PC-9 (cell line): Measurements from ENCODE around the gene LGR6. TPM values are rescaled to one million over a fixed set of nuclear protein-coding genes. Genes with fewer than 3 reads are reported as not detected.

ENCODE experiments used
- BruUV-seq: library from RNA; stranded (reverse); fragments of 400-500 nt; replicated peaks from 2 replicates; lab custom pipeline; 2021; lab: Mats Ljungman, UMichigan
- CTCF ChIA-PET: fragments of 300-600 bp; sonication (Branson Sonifier 250); formaldehyde crosslinking; loops from one replicate; lab custom pipeline; 2022; ENCODE audit warnings: antibody characterized with exemption; lab: Charles Lee
- POLR2A ChIA-PET: fragments of 300-600 bp; sonication (Branson Sonifier 250); formaldehyde crosslinking; loops from one replicate; lab custom pipeline; 2022; ENCODE audit warnings: antibody characterized with exemption; ENCODE audit not compliant: unreplicated experiment; lab: Charles Lee
- DNase-seq, 2 experiments: peaks; one replicate each; pipeline versions ENCODE4 v3.0.0 to v3.0.0-alpha.2; 2015 to 2022; ENCODE audit warnings: mixed read lengths in 1 of 2
- H2AFZ ChIP-seq: fragments of 200-600 bp; sonication (generic); 2 replicates; pipeline ENCODE4 v1.8.1; 2017; ENCODE audit warnings: antibody characterized with exemption
- H3F3A ChIP-seq: fragments of 200-600 bp; sonication (generic); 2 replicates; pipeline ENCODE4 v1.8.1; 2017; ENCODE audit warnings: antibody characterized with exemption, mild to moderate bottlenecking, low read depth; ENCODE audit not compliant: insufficient read depth
- H3K27ac ChIP-seq: fragments of 200-600 bp; sonication (generic); 2 replicates; pipeline ENCODE4 v1.6.1; 2016; ENCODE audit warnings: mixed run types
- H3K27me3 ChIP-seq: fragments of 200-600 bp; sonication (generic); 2 replicates; pipeline ENCODE4 v1.6.1; 2016; ENCODE audit warnings: low read depth, mixed run types; ENCODE audit not compliant: insufficient read depth
- H3K36me3 ChIP-seq: fragments of 200-600 bp; sonication (generic); 2 replicates; pipeline ENCODE4 v1.6.1; 2016; ENCODE audit warnings: low read depth, mixed run types
- H3K4me1 ChIP-seq: fragments of 200-600 bp; sonication (generic); replicated peaks from 2 replicates; pipeline ENCODE4 v1.6.1; 2016; ENCODE audit warnings: mixed run types; ENCODE audit not compliant: insufficient read depth
- H3K4me2 ChIP-seq: fragments of 200-600 bp; sonication (generic); 2 replicates; pipeline ENCODE4 v1.6.1; 2017; ENCODE audit warnings: mixed run types
- H3K4me3 ChIP-seq: fragments of 200-600 bp; sonication (generic); 2 replicates; pipeline ENCODE4 v1.6.1; 2016; ENCODE audit warnings: mixed run types
- H3K79me2 ChIP-seq: fragments of 200-600 bp; sonication (generic); 2 replicates; pipeline ENCODE4 v1.6.1; 2017; ENCODE audit warnings: low read depth, mixed run types
- H3K9me2 ChIP-seq: fragments of 200-600 bp; sonication (generic); 2 replicates; pipeline ENCODE4 v1.8.1; 2017; ENCODE audit warnings: mild to moderate bottlenecking; ENCODE audit not compliant: insufficient read depth
- H3K9me3 ChIP-seq: fragments of 200-600 bp; sonication (generic); 2 replicates; pipeline ENCODE4 v1.8.1; 2016; ENCODE audit warnings: low read depth; ENCODE audit not compliant: insufficient read depth
- H4K20me1 ChIP-seq: fragments of 200-600 bp; sonication (generic); 2 replicates; pipeline ENCODE4 v1.8.1; 2017; ENCODE audit not compliant: insufficient read depth
- CTCF ChIP-seq: fragments of 200-600 bp; sonication (generic); conservative IDR thresholded peaks from 2 replicates; pipeline ENCODE4 v1.6.1; 2017; ENCODE audit warnings: mixed run types, antibody characterized with exemption, mild to moderate bottlenecking, moderate library complexity
- EZH2 ChIP-seq: fragments of 200-600 bp; sonication (generic); IDR thresholded peaks from 2 replicates; pipeline ENCODE4 v1.8.0; 2017; ENCODE audit warnings: antibody characterized with exemption, low read depth
- intact Hi-C: fragments of 100-400 bp; cut with micrococcal nuclease; formaldehyde crosslinking; loops from one replicate; pipeline ENCODE4 v1.10.0; 2022; ENCODE audit not compliant: unreplicated experiment
- total RNA-seq: library from RNA; stranded (reverse); gene quantifications from 2 replicates; pipeline ENCODE4 v1.2.3, GENCODE V29; 2021

The LGR6 gene
- total RNA-seq, 1 experiment from 2014 or later: 5.6 TPM

GRCh38 chr1:202283991-202284390 lies 90.4 kb downstream of the LGR6 start:
- Histone ChIP-seq H2AFZ (no peak overlapping the region), H3K27ac (peak overlapping the region; percentile 39; the same call in 1 of the 2 replicates), H3K36me3 (no peaks in the 10 kb centered on the region), H3K9me2 (no peaks in the 10 kb centered on the region), H3K4me3 (no peak overlapping the region), H3K27me3 (no peaks in the 10 kb centered on the region), H3K4me2 (peak overlapping the region; percentile 57), H3K4me1 (peaks cover 39% of the 10 kb centered on the region), H3K9me3 (no peaks in the 10 kb centered on the region), H4K20me1 (no peaks in the 10 kb centered on the region), H3F3A (peaks cover 15% of the 10 kb centered on the region), H3K79me2 (no peaks in the 10 kb centered on the region)
- no TSS peak for BruUV-seq
- peak; percentile 20 to 42 for DNase-seq
- intact Hi-C loops: loop anchor here (1.0 to 2.0 kb wide), 3 partner anchors 8 to 84 kb away; no protein-coding TSS in a partner anchor
- ChIA-PET CTCF (interaction anchor here (1.2 kb wide), 1 partner anchor 91 kb away, joined by 4 read pairs; the partner anchor contains the start of gene LGR6), POLR2A (interaction anchor here (0.6 kb wide), 2 partner anchors 8 to 723 kb away, joined by 5 to 7 read pairs; partner anchors contain the start of gene TMEM183A)
- TF ChIP-seq CTCF (no peak), EZH2 (no peak)

DNA sequence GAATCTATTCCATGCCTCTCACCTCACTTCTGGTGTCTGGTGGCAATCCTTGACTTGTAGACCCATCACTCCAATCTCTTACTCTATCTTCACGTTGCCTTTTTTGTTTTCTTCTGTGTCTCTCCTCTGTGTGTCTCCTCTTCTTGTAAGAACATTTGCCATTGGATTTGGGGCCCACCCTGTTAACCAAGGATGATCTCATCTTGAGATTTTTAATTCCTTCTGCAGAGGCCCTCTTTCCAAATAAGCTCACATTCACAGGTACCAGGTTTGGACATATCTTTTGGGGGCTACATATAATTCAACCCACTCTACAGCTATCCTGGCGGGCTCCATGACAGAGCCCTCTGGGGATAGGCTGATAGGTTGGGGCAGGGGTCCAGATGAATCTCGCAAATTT lies 92.3 kb downstream of the LGR6 start:
- DNase-seq: no peak
- Histone ChIP-seq H3K4me2 (no peak overlapping the region), H4K20me1 (no peaks in the 10 kb centered on the region), H2AFZ (no peak overlapping the region), H3F3A (peaks cover 15% of the 10 kb centered on the region), H3K36me3 (no peaks in the 10 kb centered on the region), H3K4me3 (no peak overlapping the region), H3K9me2 (no peaks in the 10 kb centered on the region), H3K4me1 (peaks cover 29% of the 10 kb centered on the region), H3K9me3 (no peaks in the 10 kb centered on the region), H3K79me2 (no peaks in the 10 kb centered on the region), H3K27me3 (no peaks in the 10 kb centered on the region), H3K27ac (no peak overlapping the region)
- TF ChIP-seq EZH2 (no peak), CTCF (no peak)
- intact Hi-C loops: no loop called here
- ChIA-PET CTCF (no interaction called here), POLR2A (interaction anchor here (0.7 kb wide), 1 partner anchor 93 kb away, joined by 3 read pairs; no protein-coding TSS in a partner anchor)
- BruUV-seq: no TSS peak

- no peak overlapping the region for H2AFZ ChIP-seq
- no TSS peak for BruUV-seq
- POLR2A ChIA-PET: no interaction called here
These were observed 93.1 kb downstream of the LGR6 start for GRCh38 chr1:202286622-202287097.

More at GRCh38 chr1:202286622-202287097, 93.1 kb downstream of the LGR6 start:
- H3K4me1 ChIP-seq: peaks cover 24% of the 10 kb centered on the region
- intact Hi-C loops: no loop called here
- CTCF ChIA-PET: no interaction called here
- no peaks in the 10 kb centered on the region for H3K79me2 ChIP-seq
- H3F3A ChIP-seq: peaks cover 15% of the 10 kb centered on the region
- H3K9me3 ChIP-seq: no peaks in the 10 kb centered on the region
- no peak overlapping the region for H3K27ac ChIP-seq
- no peak overlapping the region for H3K4me3 ChIP-seq
- no peak overlapping the region for H3K4me2 ChIP-seq
- no peaks in the 10 kb centered on the region for H4K20me1 ChIP-seq
- H3K36me3 ChIP-seq: no peaks in the 10 kb centered on the region
- H3K9me2 ChIP-seq: no peaks in the 10 kb centered on the region
- TF ChIP-seq EZH2 (no peak), CTCF (no peak)
- no peak for DNase-seq
- no peaks in the 10 kb centered on the region for H3K27me3 ChIP-seq
